Fibroblast of villous mesenchyme (primary cell): Measurements from ENCODE around the gene MAGEC3. TPM values are rescaled to one million over a fixed set of nuclear protein-coding genes. Genes with fewer than 3 reads are reported as not detected.

ENCODE experiments used
- DNase-seq: peaks from one replicate; pipeline ENCODE4 v3.0.0-alpha.2; 2010; ENCODE audit warnings: low read depth
- H3K4me3 ChIP-seq: 2 replicates; pipeline ENCODE4 v1.5.1; 2011; ENCODE audit warnings: low read depth, mild to moderate bottlenecking, low read length
- CTCF ChIP-seq: IDR thresholded peaks from 2 replicates; pipeline ENCODE4 v1.5.1; 2012; ENCODE audit warnings: low read depth, mild to moderate bottlenecking, low read length; ENCODE audit not compliant: insufficient read depth
- total RNA-seq: library from RNA; depleted of rRNA; stranded (reverse); fragments of >200 nt; gene quantifications from 2 replicates; pipeline ENCODE4 v1.2.3, GENCODE V29; 2012

Gene MAGEC3
- total RNA-seq, 1 donor, result not detected

- DNase-seq, result no peak
These were observed 65.5 kb downstream of the MAGEC3 start, which contains the start of gene MAGEC1 for GRCh38 chrX:141903400-141904155. TSS of gene MAGEC1 (plus strand) at chrX:141903894. CDS start at chrX:141905073, 1,179 bp downstream.

GRCh38 chrX:141904262-141904661, 66.1 kb downstream of the MAGEC3 start:
- H3K4me3 ChIP-seq, result no peak overlapping the region
- no peak for DNase-seq
- TF ChIP-seq CTCF, result no peak

More at GRCh38 chrX:141903400-141904155, 65.5 kb downstream of the MAGEC3 start, which contains the start of gene MAGEC1:
- H3K4me3 ChIP-seq, result no peak within 1 kb of the TSS
- no peak for TF ChIP-seq CTCF

GRCh38 chrX:141917801-141918200, 79.7 kb downstream of the MAGEC3 start:
- no peak for DNase-seq
- no peak overlapping the region for H3K4me3 ChIP-seq
- no peak for TF ChIP-seq CTCF

GRCh38 chrX:141924293-141924692, 86.2 kb downstream of the MAGEC3 start:
- no peak overlapping the region for H3K4me3 ChIP-seq
- TF ChIP-seq CTCF, result no peak
- DNase-seq, result no peak

- no peak for TF ChIP-seq CTCF
These were observed 90.3 kb downstream of the MAGEC3 start for GRCh38 chrX:141928432-141928831.

GRCh38 chrX:141934059-141934641, 96.0 kb downstream of the MAGEC3 start:
- DNase-seq, result no peak
- H3K4me3 ChIP-seq, result no peak overlapping the region
- TF ChIP-seq CTCF, result no peak

More at GRCh38 chrX:141928432-141928831, 90.3 kb downstream of the MAGEC3 start:
- H3K4me3 ChIP-seq, result no peak overlapping the region
- DNase-seq, result no peak
